Smooth muscle cell of bladder (primary cell): Measurements from ENCODE around the gene SSUH2. TPM values are rescaled to one million over a fixed set of nuclear protein-coding genes. Genes with fewer than 3 reads are reported as not detected.

Experiments
- total RNA-seq: library from RNA; depleted of rRNA; stranded (reverse); fragments of >200 nt; gene quantifications from 2 replicates; pipeline ENCODE4 v1.2.3, GENCODE V29; 2014

Gene SSUH2, protein sequence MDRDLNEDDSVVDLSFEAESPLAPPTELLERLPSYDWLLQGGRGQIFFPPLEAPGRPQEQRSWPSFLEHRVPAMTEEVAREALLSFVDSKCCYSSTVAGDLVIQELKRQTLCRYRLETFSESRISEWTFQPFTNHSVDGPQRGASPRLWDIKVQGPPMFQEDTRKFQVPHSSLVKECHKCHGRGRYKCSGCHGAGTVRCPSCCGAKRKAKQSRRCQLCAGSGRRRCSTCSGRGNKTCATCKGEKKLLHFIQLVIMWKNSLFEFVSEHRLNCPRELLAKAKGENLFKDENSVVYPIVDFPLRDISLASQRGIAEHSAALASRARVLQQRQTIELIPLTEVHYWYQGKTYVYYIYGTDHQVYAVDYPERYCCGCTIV
- total RNA-seq: under 0.01 TPM in 1 of 2 replicates, not detected in the other

DNA sequence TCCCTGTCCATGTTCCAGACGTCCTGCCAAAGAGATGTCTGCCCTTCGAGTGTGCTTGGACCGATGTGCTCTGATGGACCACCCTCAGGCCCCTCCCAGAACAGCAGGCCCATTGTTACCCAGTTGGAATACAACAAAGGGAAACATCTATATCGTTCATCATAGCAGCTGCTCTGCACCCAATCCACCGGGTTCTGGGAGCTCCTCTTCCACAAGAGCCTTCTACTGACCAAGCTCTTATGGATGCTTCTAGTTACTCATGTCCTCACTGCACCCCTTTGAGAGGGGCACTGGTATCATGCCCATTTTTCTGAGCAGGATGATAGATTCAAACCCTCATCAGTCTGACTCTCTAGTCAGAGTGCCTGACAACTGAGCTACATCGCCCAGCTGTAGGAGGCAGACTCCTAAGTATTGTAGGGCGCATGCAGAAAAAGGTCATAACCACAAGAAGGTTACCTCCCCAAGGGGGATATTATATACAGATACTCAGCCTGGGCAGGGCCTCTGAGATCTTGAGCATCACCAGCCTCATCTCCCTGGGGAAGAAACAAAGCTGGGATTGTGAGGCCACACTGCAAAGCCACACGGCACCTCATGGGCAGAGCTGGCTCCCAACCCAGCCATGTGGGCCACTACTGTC lies at the start of gene SSUH2:
TSS of gene SSUH2 (minus strand) at position 51 of the 643 bp plus-strand sequence. CDS start at position 11, 40 bp downstream.

Other genes with a start within 250 kb of the SSUH2 start
- 44.2 and 119 TPM in 2 replicates for gene LMCD1, start 143.0 kb downstream of the SSUH2 start, total RNA-seq
- not detected in 2 replicates for gene CAV3, start 89.0 kb upstream of the SSUH2 start, total RNA-seq
- gene OXTR, start 124.8 kb upstream of the SSUH2 start, total RNA-seq: 0.37 and 0.57 TPM in 2 replicates